Uterus (tissue), 4 donors: Measurements from ENCODE around the gene SLIT3. TPM values are rescaled to one million over a fixed set of nuclear protein-coding genes. Genes with fewer than 3 reads are reported as not detected.

ENCODE experiments used
- DNase-seq, 2 donors: peaks; one replicate each; pipeline ENCODE4 v3.0.0-alpha.2; 2019 to 2020
- H3K27ac ChIP-seq, 2 donors: fragments of 200-600 bp; sonication (generic); 1 replicate in 1 of 2; 2 replicates in 1 of 2; pipeline ENCODE4 v1.5.1; 2016 to 2018
- H3K27me3 ChIP-seq, 2 donors: fragments of 200-600 bp; sonication (generic); one replicate each; pipeline ENCODE4 v1.5.1; 2018 to 2019; ENCODE audit warnings: control low read depth in 1 of 2
- H3K36me3 ChIP-seq, 2 donors: fragments of 200-600 bp; sonication (generic); one replicate each; pipeline ENCODE4 v1.5.1; 2019; ENCODE audit warnings: control low read depth in 1 of 2
- H3K4me1 ChIP-seq, 2 donors: fragments of 200-600 bp; sonication (generic); one replicate each; pipeline ENCODE4 v1.5.1; 2018 to 2019; ENCODE audit warnings: control low read depth in 1 of 2
- H3K4me3 ChIP-seq, 2 donors: fragments of 200-600 bp; sonication (generic); 1 replicate in 1 of 2; 2 replicates in 1 of 2; pipeline ENCODE4 v1.5.1; 2018 to 2019; ENCODE audit warnings: mild to moderate bottlenecking in 1 of 2
- H3K9me3 ChIP-seq, 2 donors: fragments of 200-600 bp; sonication (generic); one replicate each; pipeline ENCODE4 v1.5.1; 2019; ENCODE audit warnings: control low read depth in 1 of 2
- CTCF ChIP-seq, 4 experiments: fragments of 200-600 bp in 2 of 4; fragments of 450-650 bp in 2 of 4; sonication (generic) in 2 of 4; IDR thresholded peaks; one replicate each; pipeline ENCODE4 v1.5.1; 2016 to 2019; ENCODE audit warnings: antibody characterized with exemption in 4 of 4, mild to moderate bottlenecking in 2 of 4, moderate library complexity in 1 of 4
- POLR2A ChIP-seq, 2 donors: fragments of 450-650 bp; IDR thresholded peaks; one replicate each; pipeline ENCODE4 v1.6.1; 2016; ENCODE audit warnings: antibody characterized with exemption in 2 of 2, mild to moderate bottlenecking in 1 of 2, moderate library complexity in 1 of 2
- intact Hi-C: fragments of 100-400 bp; cut with DNase I; formaldehyde crosslinking; loops from one replicate; pipeline ENCODE4 v1.15.1; 2023; ENCODE audit warnings: low total_unique reads
- total RNA-seq, 4 donors: library from RNA; depleted of rRNA in 3 of 4; stranded (reverse); fragments of >200 nt in 3 of 4; gene quantifications; one replicate each; pipeline versions ENCODE4 v1.1.0 to v1.2.4, GENCODE V29; 2014 to 2023
- donor health status: DM: yes; HTN: yes; CAD: no.

The SLIT3 gene
- total RNA-seq, 4 donors from 2014 or later, result 9.4 to 62.2 (median 28.1) TPM

- TF ChIP-seq CTCF (IDR thresholded peaks at IDR 0.05) (no peak), POLR2A (IDR thresholded peaks at IDR 0.05) (no peak)
- intact Hi-C loops, result no loop called here
These were observed 639.1 kb downstream of the SLIT3 start for GRCh38 chr5:168661593-168662485.

GRCh38 chr5:168660691-168661090 is 640.2 kb downstream of the SLIT3 start:
- H3K9me3 ChIP-seq, result no peaks in the 10 kb centered on the region
- H3K36me3 ChIP-seq, result no peaks in the 10 kb centered on the region
- no peaks in the 10 kb centered on the region for H3K4me1 ChIP-seq
- no peak overlapping the region for H3K4me3 ChIP-seq
- intact Hi-C loops, result no loop called here
- no peak overlapping the region for H3K27ac ChIP-seq
- no peak for DNase-seq
- no peak for TF ChIP-seq CTCF (IDR thresholded peaks at IDR 0.05)
- no peak for TF ChIP-seq POLR2A (IDR thresholded peaks at IDR 0.05)
- H3K27me3 ChIP-seq, result no peaks in the 10 kb centered on the region

More at GRCh38 chr5:168661593-168662485, 639.1 kb downstream of the SLIT3 start:
- Histone ChIP-seq H3K27ac (no peak overlapping the region), H3K9me3 (no peaks in the 10 kb centered on the region), H3K36me3 (no peaks in the 10 kb centered on the region), H3K27me3 (no peaks in the 10 kb centered on the region), H3K4me1 (no peaks in the 10 kb centered on the region), H3K4me3 (no peak overlapping the region)
- DNase-seq, result no peak

GRCh38 chr5:168659286-168659847 is 641.6 kb downstream of the SLIT3 start:
- Histone ChIP-seq H3K4me3 (no peak overlapping the region), H3K27me3 (no peaks in the 10 kb centered on the region), H3K27ac (no peak overlapping the region), H3K9me3 (no peaks in the 10 kb centered on the region), H3K36me3 (no peaks in the 10 kb centered on the region), H3K4me1 (no peaks in the 10 kb centered on the region)
- TF ChIP-seq CTCF (IDR thresholded peaks at IDR 0.05), result no peak
- no peak for TF ChIP-seq POLR2A (IDR thresholded peaks at IDR 0.05)
- intact Hi-C loops, result no loop called here
- no peak for DNase-seq

GRCh38 chr5:168658394-168658793 is 642.5 kb downstream of the SLIT3 start:
- DNase-seq, result no peak
- TF ChIP-seq POLR2A (IDR thresholded peaks at IDR 0.05) (no peak), CTCF (IDR thresholded peaks at IDR 0.05) (no peak)
- H3K4me1 ChIP-seq, result no peaks in the 10 kb centered on the region
- H3K36me3 ChIP-seq, result no peaks in the 10 kb centered on the region
- no peak overlapping the region for H3K4me3 ChIP-seq
- intact Hi-C loops, result no loop called here
- no peak overlapping the region for H3K27ac ChIP-seq
- H3K27me3 ChIP-seq, result no peaks in the 10 kb centered on the region
- H3K9me3 ChIP-seq, result no peaks in the 10 kb centered on the region

GRCh38 chr5:168656633-168657032 is 644.3 kb downstream of the SLIT3 start:
- H3K36me3 ChIP-seq, result no peaks in the 10 kb centered on the region
- no peak overlapping the region for H3K4me3 ChIP-seq
- no peak overlapping the region for H3K27ac ChIP-seq
- DNase-seq, result no peak
- intact Hi-C loops, result no loop called here
- no peaks in the 10 kb centered on the region for H3K9me3 ChIP-seq
- no peaks in the 10 kb centered on the region for H3K4me1 ChIP-seq
- no peaks in the 10 kb centered on the region for H3K27me3 ChIP-seq
- TF ChIP-seq CTCF (IDR thresholded peaks at IDR 0.05), result no peak
- no peak for TF ChIP-seq POLR2A (IDR thresholded peaks at IDR 0.05)
